ENCODE data around the gene NXNL2. TPM values are rescaled to one million over a fixed set of nuclear protein-coding genes. Genes with fewer than 3 reads are reported as not detected.
A peak's percentile ranks its signal among the peaks of the same experiment; 100 is the strongest.

NXNL2 gene
- polyA plus RNA-seq, 1 donor from 2014 or later: not detected

- peaks cover 2% of the 10 kb centered on the region for H3K36me3 Mint-ChIP-seq
- no peak overlapping the region for H3K27ac Mint-ChIP-seq
- peaks cover 16% of the 10 kb centered on the region for H3K27me3 Mint-ChIP-seq
- peaks cover 0 to 2% (median 0%) of the 10 kb centered on the region in 3 donors for H3K4me1 Mint-ChIP-seq
- H3K4me3 Mint-ChIP-seq: peak overlapping the region in 1 of 4 donors; percentile 39
- no peaks in the 10 kb centered on the region for H3K9me3 Mint-ChIP-seq
Measured at GRCh38 chr9:88539246-88539645, 4.3 kb downstream of the NXNL2 start.

- Mint-ChIP-seq H3K27ac (no peak overlapping the region), H3K4me3 (no peak overlapping the region), H3K9me3 (no peaks in the 10 kb centered on the region), H3K27me3 (peaks cover 18% of the 10 kb centered on the region), H3K36me3 (peaks cover 2% of the 10 kb centered on the region), H3K4me1 (peaks cover 0 to 3% (median 0%) of the 10 kb centered on the region in 3 donors)
Measured at GRCh38 chr9:88540251-88540763, 5.3 kb downstream of the NXNL2 start.

GRCh38 chr9:88544245-88544644 is 9.3 kb downstream of the NXNL2 start:
- peaks cover 2% of the 10 kb centered on the region for H3K36me3 Mint-ChIP-seq
- H3K9me3 Mint-ChIP-seq: peaks cover 0 to 5% (median 0%) of the 10 kb centered on the region in 3 donors
- no peak overlapping the region for H3K4me3 Mint-ChIP-seq
- peaks cover 3% of the 10 kb centered on the region for H3K27me3 Mint-ChIP-seq
- H3K27ac Mint-ChIP-seq: no peak overlapping the region
- H3K4me1 Mint-ChIP-seq: peaks cover 0 to 1% (median 0%) of the 10 kb centered on the region in 3 donors

- H3K27ac Mint-ChIP-seq: no peak overlapping the region
- H3K9me3 Mint-ChIP-seq: peaks cover 0 to 5% (median 0%) of the 10 kb centered on the region in 3 donors
- H3K4me1 Mint-ChIP-seq: no peaks in the 10 kb centered on the region
- no peaks in the 10 kb centered on the region for H3K36me3 Mint-ChIP-seq
- no peak overlapping the region for H3K4me3 Mint-ChIP-seq
- no peaks in the 10 kb centered on the region for H3K27me3 Mint-ChIP-seq
Measured at GRCh38 chr9:88551546-88552137, 16.7 kb downstream of the NXNL2 start.

GRCh38 chr9:88553350-88553749 is 18.4 kb downstream of the NXNL2 start:
- Mint-ChIP-seq H3K4me1 (no peaks in the 10 kb centered on the region), H3K27me3 (no peaks in the 10 kb centered on the region), H3K36me3 (no peaks in the 10 kb centered on the region), H3K4me3 (no peak overlapping the region), H3K9me3 (peaks cover 0 to 2% (median 0%) of the 10 kb centered on the region in 3 donors), H3K27ac (no peak overlapping the region)

GRCh38 chr9:88555268-88555980 is 20.4 kb downstream of the NXNL2 start:
- no peak overlapping the region for H3K4me3 Mint-ChIP-seq
- no peaks in the 10 kb centered on the region for H3K27me3 Mint-ChIP-seq
- no peaks in the 10 kb centered on the region for H3K36me3 Mint-ChIP-seq
- H3K4me1 Mint-ChIP-seq: no peaks in the 10 kb centered on the region
- H3K27ac Mint-ChIP-seq: no peak overlapping the region
- H3K9me3 Mint-ChIP-seq: no peaks in the 10 kb centered on the region

- H3K4me3 Mint-ChIP-seq: no peak overlapping the region
- H3K4me1 Mint-ChIP-seq: no peaks in the 10 kb centered on the region
- no peaks in the 10 kb centered on the region for H3K36me3 Mint-ChIP-seq
- H3K27me3 Mint-ChIP-seq: no peaks in the 10 kb centered on the region
- no peaks in the 10 kb centered on the region for H3K9me3 Mint-ChIP-seq
- H3K27ac Mint-ChIP-seq: no peak overlapping the region
Measured at GRCh38 chr9:88559661-88560060, 24.7 kb downstream of the NXNL2 start.

GRCh38 chr9:88567870-88568269 is 32.9 kb downstream of the NXNL2 start:
- peaks cover 3% of the 10 kb centered on the region for H3K27me3 Mint-ChIP-seq
- H3K27ac Mint-ChIP-seq: no peak overlapping the region
- peaks cover 0 to 3% (median 0%) of the 10 kb centered on the region in 3 donors for H3K9me3 Mint-ChIP-seq
- H3K4me3 Mint-ChIP-seq: no peak overlapping the region
- H3K4me1 Mint-ChIP-seq: no peaks in the 10 kb centered on the region
- H3K36me3 Mint-ChIP-seq: no peaks in the 10 kb centered on the region

- Mint-ChIP-seq H3K27ac (no peak overlapping the region), H3K27me3 (peaks cover 12% of the 10 kb centered on the region), H3K4me1 (peaks cover 0 to 4% (median 0%) of the 10 kb centered on the region in 3 donors), H3K4me3 (no peak overlapping the region), H3K36me3 (no peaks in the 10 kb centered on the region), H3K9me3 (no peaks in the 10 kb centered on the region)
Measured at GRCh38 chr9:88571419-88571818, 36.4 kb downstream of the NXNL2 start.

GRCh38 chr9:88572684-88573083 is 37.7 kb downstream of the NXNL2 start:
- Mint-ChIP-seq H3K4me1 (peaks cover 0 to 4% (median 0%) of the 10 kb centered on the region in 3 donors), H3K36me3 (no peaks in the 10 kb centered on the region), H3K9me3 (no peaks in the 10 kb centered on the region), H3K4me3 (no peak overlapping the region), H3K27me3 (peaks cover 12% of the 10 kb centered on the region), H3K27ac (no peak overlapping the region)

GRCh38 chr9:88574953-88575352 is 40.0 kb downstream of the NXNL2 start:
- no peak overlapping the region for H3K4me3 Mint-ChIP-seq
- no peak overlapping the region for H3K27ac Mint-ChIP-seq
- H3K27me3 Mint-ChIP-seq: peaks cover 12% of the 10 kb centered on the region
- peaks cover 2 to 6% (median 4%) of the 10 kb centered on the region in 3 donors for H3K4me1 Mint-ChIP-seq
- H3K36me3 Mint-ChIP-seq: peaks cover 1% of the 10 kb centered on the region
- no peaks in the 10 kb centered on the region for H3K9me3 Mint-ChIP-seq

GRCh38 chr9:88577256-88578120 is 42.5 kb downstream of the NXNL2 start:
- peaks cover 12% of the 10 kb centered on the region for H3K27me3 Mint-ChIP-seq
- peaks cover 1% of the 10 kb centered on the region for H3K36me3 Mint-ChIP-seq
- no peaks in the 10 kb centered on the region for H3K9me3 Mint-ChIP-seq
- H3K4me1 Mint-ChIP-seq: peaks cover 2 to 6% (median 4%) of the 10 kb centered on the region in 3 donors
- peak overlapping the region in 1 of 4 donors; percentile 55 for H3K4me3 Mint-ChIP-seq
- no peak overlapping the region for H3K27ac Mint-ChIP-seq

GRCh38 chr9:88578121-88579049 is 43.4 kb downstream of the NXNL2 start:
- Mint-ChIP-seq H3K27ac (no peak overlapping the region), H3K4me3 (peak overlapping the region in 2 of 4 donors; percentile 46 to 54), H3K36me3 (peaks cover 1% of the 10 kb centered on the region), H3K27me3 (peaks cover 5% of the 10 kb centered on the region), H3K4me1 (peaks cover 2 to 6% (median 4%) of the 10 kb centered on the region in 3 donors), H3K9me3 (no peaks in the 10 kb centered on the region)

GRCh38 chr9:88579050-88579715 is 44.2 kb downstream of the NXNL2 start:
- H3K4me3 Mint-ChIP-seq: no peak overlapping the region
- H3K36me3 Mint-ChIP-seq: peaks cover 1% of the 10 kb centered on the region
- H3K4me1 Mint-ChIP-seq: peaks cover 2 to 10% (median 10%) of the 10 kb centered on the region in 3 donors
- H3K27me3 Mint-ChIP-seq: peaks cover 3% of the 10 kb centered on the region
- H3K9me3 Mint-ChIP-seq: no peaks in the 10 kb centered on the region
- no peak overlapping the region for H3K27ac Mint-ChIP-seq

All from IgD-negative memory B cell (primary cell).